Astrocyte of the cerebellum (primary cell): ENCODE data around the gene PPP1R16B.

Experiments used
- DNase-seq: peaks from one replicate; pipeline ENCODE4 v3.0.0-alpha.2; 2011; ENCODE audit warnings: low read depth
- H3K4me3 ChIP-seq: 2 replicates; pipeline ENCODE4 v1.5.1; 2011; ENCODE audit warnings: mild to moderate bottlenecking, low read depth, low read length, moderate library complexity
- in situ Hi-C: cut with HindIII; loops from 2 replicates; pipeline ENCODE4 v1.10.0; 2017; ENCODE audit warnings: low sequenced_read_pairs
- TF ChIP-seq, protein P1 (sequence below): IDR thresholded peaks from 2 replicates; pipeline ENCODE4 v1.5.1; 2012; ENCODE audit warnings: low read length, low read depth, moderate library complexity, mild to moderate bottlenecking; ENCODE audit errors: missing control alignments

The PPP1R16B gene

GRCh38 chr20:38774167-38774566 is 31.3 kb upstream of the PPP1R16B start:
- in situ Hi-C loops = no loop called here
- no peak overlapping the region for H3K4me3 ChIP-seq
- no peak for DNase-seq
- TF ChIP-seq, protein P1, sequence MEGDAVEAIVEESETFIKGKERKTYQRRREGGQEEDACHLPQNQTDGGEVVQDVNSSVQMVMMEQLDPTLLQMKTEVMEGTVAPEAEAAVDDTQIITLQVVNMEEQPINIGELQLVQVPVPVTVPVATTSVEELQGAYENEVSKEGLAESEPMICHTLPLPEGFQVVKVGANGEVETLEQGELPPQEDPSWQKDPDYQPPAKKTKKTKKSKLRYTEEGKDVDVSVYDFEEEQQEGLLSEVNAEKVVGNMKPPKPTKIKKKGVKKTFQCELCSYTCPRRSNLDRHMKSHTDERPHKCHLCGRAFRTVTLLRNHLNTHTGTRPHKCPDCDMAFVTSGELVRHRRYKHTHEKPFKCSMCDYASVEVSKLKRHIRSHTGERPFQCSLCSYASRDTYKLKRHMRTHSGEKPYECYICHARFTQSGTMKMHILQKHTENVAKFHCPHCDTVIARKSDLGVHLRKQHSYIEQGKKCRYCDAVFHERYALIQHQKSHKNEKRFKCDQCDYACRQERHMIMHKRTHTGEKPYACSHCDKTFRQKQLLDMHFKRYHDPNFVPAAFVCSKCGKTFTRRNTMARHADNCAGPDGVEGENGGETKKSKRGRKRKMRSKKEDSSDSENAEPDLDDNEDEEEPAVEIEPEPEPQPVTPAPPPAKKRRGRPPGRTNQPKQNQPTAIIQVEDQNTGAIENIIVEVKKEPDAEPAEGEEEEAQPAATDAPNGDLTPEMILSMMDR = no peak

- H3K4me3 ChIP-seq = no peak overlapping the region
- DNase-seq = no peak
- TF ChIP-seq, protein P1 = no peak
- in situ Hi-C loops = no loop called here
These were observed 29.1 kb upstream of the PPP1R16B start for GRCh38 chr20:38776363-38776762.

GRCh38 chr20:38779247-38780097 is 26.0 kb upstream of the PPP1R16B start:
- TF ChIP-seq, protein P1 = no peak
- in situ Hi-C loops = no loop called here
- no peak for DNase-seq
- no peak overlapping the region for H3K4me3 ChIP-seq

GRCh38 chr20:38782275-38782674 is 23.2 kb upstream of the PPP1R16B start:
- no peak for DNase-seq
- no peak overlapping the region for H3K4me3 ChIP-seq
- TF ChIP-seq, protein P1 = no peak
- in situ Hi-C loops = no loop called here

- no peak overlapping the region for H3K4me3 ChIP-seq
- TF ChIP-seq, protein P1 = no peak
- in situ Hi-C loops = no loop called here
- no peak for DNase-seq
These were observed 17.6 kb upstream of the PPP1R16B start for GRCh38 chr20:38787870-38788269.

GRCh38 chr20:38789503-38790199 is 15.8 kb upstream of the PPP1R16B start:
- H3K4me3 ChIP-seq = no peak overlapping the region
- in situ Hi-C loops = no loop called here
- no peak for DNase-seq
- TF ChIP-seq, protein P1 = no peak
